CD4-positive, alpha-beta memory T cell (primary cell): Measurements from ENCODE around the gene JAK1. TPM values are rescaled to one million over a fixed set of nuclear protein-coding genes. Genes with fewer than 3 reads are reported as not detected.

Experiments used
- CTCF ChIA-PET: fragments of 350-600 bp; sonication (Branson Sonifier 250); formaldehyde crosslinking; loops from one replicate; lab custom pipeline; 2021; ENCODE audit warnings: inconsistent platforms; ENCODE audit not compliant: partially characterized antibody; lab: Charles Lee
- POLR2A ChIA-PET: fragments of 350-600 bp; sonication (Branson Sonifier 250); formaldehyde crosslinking; loops from one replicate; lab custom pipeline; 2021; ENCODE audit not compliant: partially characterized antibody; lab: Charles Lee
- DNase-seq, 5 donors: peaks; one replicate each; pipeline versions ENCODE4 v3.0.0 to v3.0.0-alpha.2; 2020 to 2022; ENCODE audit warnings: mixed read lengths in 1 of 5
- H3K27ac ChIP-seq: one replicate; pipeline ENCODE4 v1.7.0; 2013; ENCODE audit warnings: low read depth, low read length
- H3K27me3 ChIP-seq: 2 replicates; pipeline ENCODE4 v1.7.0; 2013; ENCODE audit warnings: mild to moderate bottlenecking, low read length, moderate library complexity; ENCODE audit not compliant: insufficient read depth
- H3K36me3 ChIP-seq: 2 replicates; pipeline ENCODE4 v1.7.0; 2013; ENCODE audit warnings: mild to moderate bottlenecking, low read length, moderate library complexity; ENCODE audit not compliant: insufficient read depth
- H3K4me1 ChIP-seq: 2 replicates; pipeline ENCODE4 v1.7.0; 2013; ENCODE audit warnings: mild to moderate bottlenecking, low read length, moderate library complexity; ENCODE audit not compliant: insufficient read depth
- H3K4me3 ChIP-seq, 2 donors: one replicate each; pipeline ENCODE4 v1.7.0; 2013; ENCODE audit warnings: low read length in 2 of 2, mild to moderate bottlenecking in 1 of 2
- H3K9me3 ChIP-seq, 2 donors: one replicate each; pipeline ENCODE4 v1.7.0; 2013; ENCODE audit warnings: low read length in 2 of 2, control low read depth in 1 of 2; ENCODE audit not compliant: control insufficient read depth in 1 of 2
- H3K27ac Mint-ChIP-seq, 7 donors: one replicate each; pipeline ENCODE4 v1.8.0; 2020 to 2021; ENCODE audit warnings: mixed read lengths in 7 of 7, mild to moderate bottlenecking in 6 of 7, inconsistent platforms in 3 of 7, moderate library complexity in 3 of 7
- H3K27me3 Mint-ChIP-seq, 2 donors: one replicate each; pipeline ENCODE4 v1.8.0; 2020 to 2021; ENCODE audit warnings: mixed read lengths in 2 of 2
- H3K36me3 Mint-ChIP-seq, 2 donors: one replicate each; pipeline ENCODE4 v1.8.0; 2020 to 2021; ENCODE audit warnings: mixed read lengths in 2 of 2, inconsistent platforms in 1 of 2, mild to moderate bottlenecking in 1 of 2
- H3K4me1 Mint-ChIP-seq, 4 donors: one replicate each; pipeline ENCODE4 v1.8.0; 2020 to 2021; ENCODE audit warnings: mixed read lengths in 4 of 4, mild to moderate bottlenecking in 1 of 4
- H3K4me3 Mint-ChIP-seq, 8 donors: one replicate each; pipeline ENCODE4 v1.8.0; 2020 to 2021; ENCODE audit warnings: mixed read lengths in 8 of 8, mild to moderate bottlenecking in 7 of 8, moderate library complexity in 6 of 8, inconsistent platforms in 3 of 8
- H3K9me3 Mint-ChIP-seq, 8 donors: one replicate each; pipeline ENCODE4 v1.8.0; 2020 to 2021; ENCODE audit warnings: mixed read lengths in 8 of 8, mild to moderate bottlenecking in 5 of 8, inconsistent platforms in 3 of 8, moderate library complexity in 1 of 8
- intact Hi-C: fragments of 100-400 bp; cut with micrococcal nuclease; formaldehyde crosslinking; loops from one replicate; pipeline ENCODE4 v1.15.1; 2023
- polyA plus RNA-seq, 2 donors: library from polyadenylated mRNA; unstranded; fragments of 300-500 nt; fragmentation: Illumina TruSeq; gene quantifications; one replicate each; pipeline ENCODE4 v1.2.3, GENCODE V29; 2021
- total RNA-seq, 2 experiments: library from RNA; stranded (reverse); gene quantifications; one replicate each; pipeline ENCODE4 v1.2.3, GENCODE V29; 2021

Gene JAK1
- total and polyA plus RNA-seq, 4 experiments from 2014 or later, result 163 to 372 (median 314) TPM

GRCh38 chr1:64928325-64928724, 38.0 kb downstream of the JAK1 start:
- Histone ChIP-seq H3K4me3 (no peak overlapping the region), H3K36me3 (no peaks in the 10 kb centered on the region), H3K4me1 (peaks cover 71% of the 10 kb centered on the region), H3K27me3 (no peaks in the 10 kb centered on the region), H3K27ac (no peak overlapping the region), H3K9me3 (no peaks in the 10 kb centered on the region)
- peak overlapping the region in 6 of 8 donors; percentile 45 to 74 (median 58) for H3K4me3 Mint-ChIP-seq
- intact Hi-C loops, result no loop called here
- CTCF ChIA-PET, result no interaction called here
- peaks cover 73 to 94% (median 83%) of the 10 kb centered on the region in 4 donors for H3K4me1 Mint-ChIP-seq
- peaks cover 0 to 8% (median under 1%) of the 10 kb centered on the region in 8 donors for H3K9me3 Mint-ChIP-seq
- no peaks in the 10 kb centered on the region for H3K27me3 Mint-ChIP-seq
- H3K36me3 Mint-ChIP-seq, result peaks cover 30 to 38% of the 10 kb centered on the region in 2 donors
- POLR2A ChIA-PET, result interaction anchor here (0.5 to 1.6 kb wide), 3 partner anchors 28 to 77 kb away, joined by 3 to 7 read pairs (median 3); partner anchors contain the start of gene JAK1
- peak overlapping the region in 6 of 7 donors; percentile 31 to 82 (median 64) for H3K27ac Mint-ChIP-seq
- DNase-seq, result no peak

- Mint-ChIP-seq H3K9me3 (peaks cover 0 to 5% (median 0%) of the 10 kb centered on the region in 8 donors), H3K27ac (peak overlapping the region; percentile 6 to 78 (median 23)), H3K27me3 (no peaks in the 10 kb centered on the region), H3K4me3 (peak overlapping the region in 5 of 8 donors; percentile 11 to 73 (median 30)), H3K4me1 (peaks cover 83 to 100% (median 93%) of the 10 kb centered on the region in 4 donors), H3K36me3 (peaks cover 29% of the 10 kb centered on the region in 2 donors)
- intact Hi-C loops, result no loop called here
- ChIA-PET CTCF (interaction anchor here (0.8 kb wide), 1 partner anchor 9 kb away, joined by 3 read pairs; no protein-coding TSS in a partner anchor), POLR2A (no interaction called here)
- Histone ChIP-seq H3K36me3 (no peaks in the 10 kb centered on the region), H3K27ac (no peak overlapping the region), H3K27me3 (no peaks in the 10 kb centered on the region), H3K9me3 (no peaks in the 10 kb centered on the region), H3K4me1 (peaks cover 90% of the 10 kb centered on the region), H3K4me3 (no peak overlapping the region)
- no peak for DNase-seq
Observed at GRCh38 chr1:64925594-64925993, 40.8 kb downstream of the JAK1 start.

- peak in 2 of 5 donors; percentile 53 to 67 for DNase-seq
- H3K27me3 Mint-ChIP-seq, result no peaks in the 10 kb centered on the region
- intact Hi-C loops, result loop anchor here (2.0 kb wide), 1 partner anchor 43 kb away; the partner anchor contains the start of gene JAK1
- POLR2A ChIA-PET, result interaction anchor here (1.3 to 2.5 kb wide), 6 partner anchors 9 to 59 kb away, joined by 3 to 17 read pairs (median 4); partner anchors contain the start of gene JAK1
- Histone ChIP-seq H3K9me3 (no peaks in the 10 kb centered on the region), H3K4me3 (no peak overlapping the region), H3K36me3 (no peaks in the 10 kb centered on the region), H3K4me1 (peaks cover 85% of the 10 kb centered on the region), H3K27me3 (no peaks in the 10 kb centered on the region), H3K27ac (peak overlapping the region; percentile 33)
- H3K36me3 Mint-ChIP-seq, result peaks cover 18 to 28% of the 10 kb centered on the region in 2 donors
- peaks cover 76 to 98% (median 88%) of the 10 kb centered on the region in 4 donors for H3K4me1 Mint-ChIP-seq
- H3K27ac Mint-ChIP-seq, result peak overlapping the region; percentile 2 to 89 (median 78)
- H3K9me3 Mint-ChIP-seq, result peaks cover 0 to 3% (median 0%) of the 10 kb centered on the region in 8 donors
- CTCF ChIA-PET, result interaction anchor here (1.0 to 2.1 kb wide), 6 partner anchors 9 to 151 kb away, joined by 3 to 6 read pairs (median 4); no protein-coding TSS in a partner anchor
- peak overlapping the region in 7 of 8 donors; percentile 5 to 71 (median 60) for H3K4me3 Mint-ChIP-seq
Observed at GRCh38 chr1:64923294-64923718, 43.0 kb downstream of the JAK1 start.

GRCh38 chr1:64922336-64922735, 44.0 kb downstream of the JAK1 start:
- DNase-seq, result peak; percentile 36 to 60 (median 44)
- no peaks in the 10 kb centered on the region for H3K9me3 ChIP-seq
- intact Hi-C loops, result loop anchor here (2.0 kb wide), 1 partner anchor 44 kb away; the partner anchor contains the start of gene JAK1
- peak overlapping the region; percentile 33 for H3K27ac ChIP-seq
- H3K4me1 ChIP-seq, result peaks cover 85% of the 10 kb centered on the region
- H3K4me3 ChIP-seq, result no peak overlapping the region
- Mint-ChIP-seq H3K4me1 (peaks cover 75 to 98% (median 88%) of the 10 kb centered on the region in 4 donors), H3K27ac (peak overlapping the region; percentile 4 to 88 (median 77)), H3K36me3 (peaks cover 15 to 26% of the 10 kb centered on the region in 2 donors), H3K4me3 (peak overlapping the region in 7 of 8 donors; percentile 36 to 75 (median 52)), H3K9me3 (peaks cover 0 to 3% (median 0%) of the 10 kb centered on the region in 8 donors), H3K27me3 (no peaks in the 10 kb centered on the region)
- H3K27me3 ChIP-seq, result no peaks in the 10 kb centered on the region
- no peaks in the 10 kb centered on the region for H3K36me3 ChIP-seq
- ChIA-PET CTCF (interaction anchor here (1.1 to 2.1 kb wide), 4 partner anchors 10 to 152 kb away, joined by 3 to 6 read pairs (median 4); no protein-coding TSS in a partner anchor), POLR2A (interaction anchor here (0.6 to 2.5 kb wide), 5 partner anchors 8 to 1631 kb away, joined by 3 to 17 read pairs (median 4); partner anchors contain the start of gene JAK1)

- peaks cover 10 to 20% of the 10 kb centered on the region in 2 donors for H3K36me3 Mint-ChIP-seq
- Histone ChIP-seq H3K36me3 (no peaks in the 10 kb centered on the region), H3K27ac (peak overlapping the region; percentile 7), H3K27me3 (no peaks in the 10 kb centered on the region), H3K9me3 (no peaks in the 10 kb centered on the region), H3K4me1 (peaks cover 85% of the 10 kb centered on the region), H3K4me3 (no peak overlapping the region)
- POLR2A ChIA-PET, result interaction anchor here (1.6 kb wide), 1 partner anchor 41 kb away, joined by 10 read pairs; no protein-coding TSS in a partner anchor
- H3K4me1 Mint-ChIP-seq, result peaks cover 75 to 98% (median 87%) of the 10 kb centered on the region in 4 donors
- CTCF ChIA-PET, result interaction anchor here (1.9 to 2.1 kb wide), 2 partner anchors 11 to 153 kb away, joined by 5 to 6 read pairs; no protein-coding TSS in a partner anchor
- intact Hi-C loops, result loop anchor here (2.0 kb wide), 2 partner anchors 17 to 45 kb away; partner anchors contain the start of gene JAK1
- no peak for DNase-seq
- peak overlapping the region in 7 of 8 donors; percentile 9 to 75 (median 49) for H3K4me3 Mint-ChIP-seq
- peaks cover 0 to 2% (median 0%) of the 10 kb centered on the region in 8 donors for H3K9me3 Mint-ChIP-seq
- no peaks in the 10 kb centered on the region for H3K27me3 Mint-ChIP-seq
- peak overlapping the region; percentile 6 to 89 (median 78) for H3K27ac Mint-ChIP-seq
Observed at GRCh38 chr1:64921771-64922170, 44.6 kb downstream of the JAK1 start.

GRCh38 chr1:64920941-64921589, 45.3 kb downstream of the JAK1 start:
- Histone ChIP-seq H3K36me3 (no peaks in the 10 kb centered on the region), H3K9me3 (no peaks in the 10 kb centered on the region), H3K4me3 (no peak overlapping the region), H3K27me3 (no peaks in the 10 kb centered on the region), H3K4me1 (peaks cover 85% of the 10 kb centered on the region), H3K27ac (no peak overlapping the region)
- H3K27ac Mint-ChIP-seq, result peak overlapping the region; percentile 13 to 89 (median 36)
- peaks cover 0 to 2% (median 0%) of the 10 kb centered on the region in 8 donors for H3K9me3 Mint-ChIP-seq
- H3K36me3 Mint-ChIP-seq, result peaks cover 5 to 17% of the 10 kb centered on the region in 2 donors
- peak overlapping the region in 6 of 8 donors; percentile 1 to 63 (median 36) for H3K4me3 Mint-ChIP-seq
- no peak for DNase-seq
- POLR2A ChIA-PET, result interaction anchor here (1.1 kb wide), 1 partner anchor 43 kb away, joined by 3 read pairs; no protein-coding TSS in a partner anchor
- CTCF ChIA-PET, result no interaction called here
- peaks cover 74 to 98% (median 86%) of the 10 kb centered on the region in 4 donors for H3K4me1 Mint-ChIP-seq
- H3K27me3 Mint-ChIP-seq, result no peaks in the 10 kb centered on the region
- intact Hi-C loops, result loop anchor here (2.0 kb wide), 1 partner anchor 18 kb away; no protein-coding TSS in a partner anchor
